ENCODE measurements around the gene IQCK.

GRCh38 chr16:19881028-19881427 is 163.0 kb downstream of the IQCK start:
- TF ChIP-seq CTCF (IDR thresholded peaks at IDR 0.05; ENCODE audit: low read depth, low read length, poor library complexity, severe bottlenecking) (no peak), EZH2phosphoT487 (IDR thresholded peaks at IDR 0.05; ENCODE audit: borderline replicate concordance, low read length) (no peak)

Data from DOHH2 (cell line).